Caki2 (cell line): ENCODE measurements around the gene DDX21. TPM values are rescaled to one million over a fixed set of nuclear protein-coding genes. Genes with fewer than 3 reads are reported as not detected.

Source experiments
- DNase-seq: peaks from one replicate; pipeline ENCODE4 v3.0.0-alpha.2; 2015; ENCODE audit warnings: low read depth
- in situ Hi-C: cut with HindIII; loops from 2 replicates; pipeline ENCODE4 v1.10.0; 2016; ENCODE audit warnings: low sequenced_read_pairs, low pct_unique_long_range_greater_than_20kb, mixed read lengths
- total RNA-seq: library from RNA; depleted of rRNA; stranded (reverse); fragments of >200 nt; shearing (Covaris generic); gene quantifications from 2 replicates; pipeline ENCODE4 v1.2.3, GENCODE V29; 2014; ENCODE audit warnings: low replicate concordance; rRNA removed

The DDX21 gene
- total RNA-seq, 1 experiment from 2014 or later, result 26.4 TPM

GRCh38 chr10:69033256-69033655 is 77.3 kb downstream of the DDX21 start:
- in situ Hi-C loops, result no loop called here
- no peak for DNase-seq

Other genes with a start within 250 kb of the DDX21 start
- gene CCAR1, start 234.9 kb upstream of the DDX21 start, total RNA-seq, result 18.3 and 40.5 TPM in 2 replicates
- gene STOX1, start 128.6 kb upstream of the DDX21 start, total RNA-seq, result 0.68 TPM in 1 of 2 replicates, not detected in the other
- 17.2 and 29.2 TPM in 2 replicates for gene DDX50, start 54.9 kb upstream of the DDX21 start, total RNA-seq
- 37.3 and 41.5 TPM in 2 replicates for gene KIFBP, start 32.6 kb downstream of the DDX21 start, total RNA-seq
- 288 and 293 TPM in 2 replicates for gene SRGN, start 131.9 kb downstream of the DDX21 start, total RNA-seq
- gene VPS26A, start 168.0 kb downstream of the DDX21 start, total RNA-seq, result 20.1 and 25.2 TPM in 2 replicates
- 18.0 and 23.5 TPM in 2 replicates for gene SUPV3L1, start 224.1 kb downstream of the DDX21 start, total RNA-seq